K562 (cell line): ENCODE results near the gene TMEM222.

Experiments
- BRCA1 ChIP-seq, 2 experiments: fragments of 450-650 bp in 1 of 2; sonication (generic) in 1 of 2; formaldehyde crosslinking in 1 of 2; IDR thresholded peaks; 2 replicates each; pipeline versions ENCODE4 v1.5.0 to v1.6.1; 2017 to 2020; ENCODE audit warnings: mild to moderate bottlenecking in 1 of 2, missing genetic modification reagents in 1 of 2
- FOSL1 ChIP-seq: fragments of 200-800 bp; sonication (Bioruptor generic); conservative IDR thresholded peaks from 2 replicates; pipeline ENCODE4 v1.6.1; 2016; ENCODE audit warnings: missing genetic modification characterization, missing compliant biosample characterization
- MNT ChIP-seq, 2 experiments: fragments of 450-650 bp; conservative IDR thresholded peaks; 2 replicates each; pipeline ENCODE4 v1.6.1; 2017; ENCODE audit warnings: mild to moderate bottlenecking in 2 of 2, moderate library complexity in 2 of 2
- RAD21 ChIP-seq, 2 experiments: fragments of 250-450 bp in 1 of 2; fragments of 450-650 bp in 1 of 2; sonication (Bioruptor Pico) in 1 of 2; formaldehyde crosslinking in 1 of 2; IDR thresholded peaks in 1 of 2; conservative IDR thresholded peaks in 1 of 2; 2 replicates each; pipeline versions ENCODE4 v1.4.0 to v1.8.0; 2020 to 2022; ENCODE audit warnings: mild to moderate bottlenecking in 2 of 2, moderate library complexity in 1 of 2
- SETDB1 ChIP-seq: IDR thresholded peaks from one replicate; pipeline ENCODE4 v1.6.1; 2012; ENCODE audit warnings: low read length, control low read depth, inconsistent platforms
- ZNF644 ChIP-seq: fragments of 200-800 bp; sonication (Bioruptor generic); IDR thresholded peaks from 2 replicates; pipeline ENCODE4 v1.6.1; 2016; ENCODE audit warnings: low read depth, missing genetic modification characterization, missing compliant biosample characterization

- TF ChIP-seq MNT (conservative IDR thresholded peaks at IDR 0.05), result no peak
- TF ChIP-seq ZNF644 (tag), result no peak
- no peak for TF ChIP-seq BRCA1 (IDR thresholded peaks at IDR 0.05)
- no peak for TF ChIP-seq BRCA1 (CRISPR knock-in tag; IDR thresholded peaks at IDR 0.05)
- no peak for TF ChIP-seq SETDB1
- no peak for TF ChIP-seq FOSL1
- no peak for TF ChIP-seq RAD21 (CRISPR knock-in tag; conservative IDR thresholded peaks at IDR 0.05 in 1 of 2, IDR thresholded peaks at IDR 0.05 in 1 of 2)
These were observed 59.1 kb downstream of the TMEM222 start for GRCh38 chr1:27380766-27381733.
